DMS 273 (cell line): Measurements from ENCODE around the gene HPS4.

ENCODE experiments used
- DNase-seq: peaks from one replicate; lab custom pipeline; 2025; ENCODE audit not compliant: unreplicated experiment; lab: John Stamatoyannopoulos, UW

Gene HPS4

DNA sequence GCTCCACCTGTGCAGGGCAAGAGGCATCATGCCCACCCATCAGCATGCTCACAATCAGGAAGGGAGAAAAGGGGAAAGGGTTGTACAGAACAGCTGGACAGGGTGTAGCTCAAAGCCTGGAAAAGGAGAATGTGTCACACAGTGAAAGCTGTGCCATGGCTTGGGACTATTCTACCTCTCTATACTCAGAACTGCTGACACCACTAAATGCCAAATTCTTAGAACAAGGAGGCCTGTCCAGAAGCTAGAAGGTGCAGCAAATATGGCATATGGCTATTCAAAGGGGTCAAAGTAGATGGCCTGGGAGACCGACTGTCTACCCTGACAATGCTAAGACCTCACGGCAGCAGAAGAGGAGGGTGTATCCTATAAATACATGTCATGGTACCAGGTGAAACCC, 12.8 kb downstream of the HPS4 start:
- no peak for DNase-seq

DNA sequence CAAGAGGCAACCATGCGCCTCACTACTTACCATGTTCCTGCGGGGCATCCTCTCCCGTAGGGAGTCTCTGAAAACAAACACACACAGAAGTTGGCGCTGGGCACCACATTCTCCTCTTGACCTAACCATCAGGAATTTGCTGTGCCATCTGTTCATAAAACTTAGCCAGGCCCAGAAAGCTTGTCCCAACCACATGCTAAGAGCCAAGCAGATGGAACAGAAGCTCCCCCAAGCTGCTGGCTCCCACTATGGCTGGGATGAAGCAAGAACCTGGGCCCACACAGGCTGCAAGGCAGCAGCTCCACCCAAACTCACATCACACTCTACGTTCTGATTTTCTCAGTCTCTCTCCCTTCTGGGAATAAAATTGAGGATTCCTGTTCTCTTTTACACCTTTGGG, 17.4 kb downstream of the HPS4 start:
- DNase-seq, result peak; percentile 96

DNA sequence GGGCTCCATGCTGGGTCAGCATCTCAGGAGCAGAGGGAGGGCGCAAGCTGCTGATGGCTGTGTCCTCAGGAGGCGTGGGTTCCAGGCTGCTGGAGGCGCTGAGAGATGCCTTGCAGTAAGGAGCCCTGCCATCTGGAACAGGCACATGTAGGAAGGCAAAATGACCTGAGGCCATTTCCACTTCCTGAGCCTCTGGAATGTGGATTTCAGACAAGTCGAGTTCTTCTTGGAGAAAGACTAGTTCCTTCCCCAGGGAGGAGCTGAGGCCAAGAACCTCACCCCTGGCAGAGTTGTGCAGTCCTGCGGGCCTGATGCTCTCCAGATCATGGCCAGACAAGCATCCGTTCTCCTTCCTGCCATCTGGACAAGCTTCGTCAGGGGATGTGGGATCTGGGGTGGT, 19.3 kb downstream of the HPS4 start:
- peak; percentile 33 for DNase-seq

DNA sequence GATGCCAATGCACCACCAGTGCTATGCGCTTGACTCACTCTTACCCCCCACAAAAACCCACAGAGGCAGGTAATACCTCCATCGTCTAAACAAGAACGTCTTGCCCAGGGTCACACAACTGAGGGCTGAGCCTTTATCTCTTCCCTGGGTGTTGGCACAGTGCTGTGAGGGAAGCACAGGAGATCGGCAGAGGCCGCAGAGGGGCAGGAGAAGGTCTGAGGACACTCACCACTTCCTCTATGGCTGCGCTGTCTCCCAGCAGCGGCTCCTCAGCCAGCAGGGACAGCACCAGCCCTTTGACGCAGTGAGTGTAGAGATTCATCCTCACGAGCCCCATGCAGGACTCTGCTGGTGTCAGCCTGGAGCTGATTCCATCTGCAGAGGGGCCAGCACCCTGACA, 19.9 kb downstream of the HPS4 start:
- DNase-seq, result no peak

DNA sequence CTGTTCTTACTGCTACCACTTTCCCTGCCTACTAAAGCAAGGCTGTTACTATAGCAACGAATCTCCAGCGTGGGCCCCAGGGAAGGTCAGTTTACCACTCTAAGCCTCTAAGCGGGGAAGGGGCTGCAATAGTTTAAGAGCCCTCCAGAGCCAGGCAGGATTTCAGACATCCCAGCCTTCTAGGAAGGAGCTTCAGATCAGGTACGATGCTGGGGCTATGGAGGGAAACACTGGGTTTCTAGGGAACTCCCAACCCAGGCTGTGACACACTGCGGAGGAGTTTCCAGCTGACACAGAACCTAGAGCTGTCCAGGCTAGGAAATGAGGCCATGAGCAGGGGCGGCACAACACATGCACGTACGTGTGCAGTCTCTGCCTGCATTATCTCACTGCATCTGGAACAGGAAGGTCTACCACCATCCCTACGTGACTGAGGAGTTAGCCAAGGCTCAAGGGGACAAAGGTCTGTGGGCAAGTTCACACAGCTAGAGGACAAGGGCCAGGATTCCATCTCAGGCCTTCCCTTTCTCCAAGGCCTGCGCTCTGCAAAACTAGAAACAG, 20.4 kb downstream of the HPS4 start:
- DNase-seq, result peak; percentile 12

DNA sequence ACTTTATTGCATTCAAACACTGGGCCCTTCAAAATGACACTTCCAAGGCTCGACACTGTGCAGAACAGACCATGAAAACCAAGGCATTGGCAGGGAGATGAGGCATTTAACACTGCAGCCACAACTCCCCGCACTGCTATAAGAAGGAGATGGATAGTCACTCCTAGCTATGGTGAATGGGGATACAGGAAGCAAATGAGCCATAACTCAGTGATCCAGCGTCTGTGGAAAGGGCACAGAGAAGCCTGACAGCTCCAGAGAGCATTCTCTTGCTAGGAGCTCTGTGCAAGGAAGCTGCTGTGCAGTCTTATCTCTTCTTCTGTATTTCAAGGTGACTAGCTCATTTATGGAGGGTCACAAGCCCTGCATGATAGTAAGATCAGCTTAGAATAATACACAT, 20.9 kb downstream of the HPS4 start:
- DNase-seq, result no peak

DNA sequence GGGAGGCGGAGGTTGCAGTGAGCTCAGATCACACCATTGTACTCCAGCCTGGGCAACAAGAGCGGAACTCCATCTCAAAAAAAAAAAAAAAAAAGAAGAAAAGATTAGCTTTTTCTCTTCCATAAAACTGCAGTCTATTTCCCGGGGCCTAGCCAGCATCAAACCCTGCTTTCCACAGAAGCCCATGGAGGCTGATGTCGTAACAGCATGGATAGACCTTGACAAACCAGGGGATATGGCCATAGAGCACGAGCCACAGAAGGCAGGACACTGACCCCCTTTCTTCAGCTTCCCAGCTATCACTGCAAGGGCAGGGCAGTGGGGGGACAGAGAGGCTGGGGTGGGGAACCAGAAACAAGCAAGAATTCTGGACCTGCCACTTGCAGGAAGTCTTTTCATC, 21.5 kb downstream of the HPS4 start:
- no peak for DNase-seq

DNA sequence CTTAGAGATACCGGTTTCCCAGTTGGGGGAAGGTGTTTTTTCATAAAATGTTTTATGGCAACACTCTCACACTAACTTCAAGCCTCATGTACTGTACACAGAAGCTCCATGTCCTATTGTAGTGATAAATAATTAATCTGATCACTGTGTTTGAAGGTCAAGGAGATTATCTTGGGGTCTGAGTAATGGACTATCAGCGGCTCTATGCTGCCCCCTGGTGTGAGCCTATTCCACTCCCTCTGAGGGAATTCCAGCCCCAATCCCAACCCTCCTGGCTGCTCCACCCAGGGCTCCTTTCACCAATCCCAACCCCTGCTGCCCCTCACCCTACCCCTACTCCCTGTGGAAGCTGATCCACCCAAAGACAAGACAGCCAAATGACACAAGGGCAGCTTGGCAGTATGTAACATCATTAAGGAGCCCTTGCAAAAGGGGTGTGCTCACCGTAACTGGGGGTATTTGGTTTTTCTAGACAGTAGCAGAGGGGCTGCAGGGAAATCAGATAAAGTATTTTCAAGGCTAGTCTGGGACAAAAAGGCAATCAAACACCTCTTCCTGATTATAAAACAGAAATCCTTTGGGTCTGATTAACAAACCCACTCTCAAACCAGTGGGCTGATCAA, 22.3 kb downstream of the HPS4 start:
- peak; percentile 71 for DNase-seq

DNA sequence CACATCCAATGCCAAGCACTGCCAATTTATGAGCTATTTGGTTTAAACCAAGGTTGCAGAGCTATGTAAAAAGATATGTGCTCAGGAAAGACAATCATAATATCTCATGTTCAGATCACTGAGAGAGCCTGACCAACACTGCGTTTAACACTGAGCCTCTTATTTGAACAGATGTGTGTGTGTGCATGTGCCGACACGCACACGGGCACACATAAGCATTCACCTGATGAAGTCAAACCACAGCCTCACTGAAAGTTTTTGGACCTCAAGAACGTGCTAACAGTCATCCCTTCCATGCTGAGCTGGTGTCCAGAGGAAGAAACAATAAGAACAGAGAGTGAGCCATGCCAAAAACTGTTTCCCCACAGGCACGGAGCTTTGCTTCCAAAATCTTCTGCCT, 23.4 kb downstream of the HPS4 start:
- no peak for DNase-seq

DNA sequence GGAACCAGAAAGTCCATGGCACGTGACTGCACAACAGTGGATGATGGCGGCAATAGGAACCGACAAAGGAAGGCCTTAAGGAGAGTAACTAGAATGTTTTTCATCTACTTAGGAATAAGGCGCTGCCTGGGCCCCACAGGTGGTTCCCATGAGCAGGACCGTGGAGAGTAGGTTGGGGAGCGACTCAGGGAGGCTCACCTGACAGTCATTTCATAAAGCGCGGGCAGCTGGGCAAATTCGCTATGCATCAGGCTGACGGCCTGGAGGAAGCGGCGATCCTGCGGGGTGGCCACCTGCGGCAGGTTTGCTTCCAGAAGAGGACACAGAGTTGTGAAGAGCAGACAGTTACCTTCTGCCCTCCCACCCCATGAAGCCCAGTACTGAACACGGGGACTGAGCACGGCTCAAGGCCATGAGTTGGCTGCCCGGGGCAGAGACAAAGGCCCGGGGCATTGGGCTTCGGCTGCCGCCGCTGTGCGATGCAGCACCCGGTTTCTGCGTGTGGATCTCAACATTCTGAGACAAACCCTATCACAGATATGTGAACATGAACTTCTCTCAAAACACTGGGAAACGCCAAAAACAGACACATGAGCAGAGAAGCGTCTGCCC, 25.8 kb downstream of the HPS4 start:
- DNase-seq, result no peak

DNA sequence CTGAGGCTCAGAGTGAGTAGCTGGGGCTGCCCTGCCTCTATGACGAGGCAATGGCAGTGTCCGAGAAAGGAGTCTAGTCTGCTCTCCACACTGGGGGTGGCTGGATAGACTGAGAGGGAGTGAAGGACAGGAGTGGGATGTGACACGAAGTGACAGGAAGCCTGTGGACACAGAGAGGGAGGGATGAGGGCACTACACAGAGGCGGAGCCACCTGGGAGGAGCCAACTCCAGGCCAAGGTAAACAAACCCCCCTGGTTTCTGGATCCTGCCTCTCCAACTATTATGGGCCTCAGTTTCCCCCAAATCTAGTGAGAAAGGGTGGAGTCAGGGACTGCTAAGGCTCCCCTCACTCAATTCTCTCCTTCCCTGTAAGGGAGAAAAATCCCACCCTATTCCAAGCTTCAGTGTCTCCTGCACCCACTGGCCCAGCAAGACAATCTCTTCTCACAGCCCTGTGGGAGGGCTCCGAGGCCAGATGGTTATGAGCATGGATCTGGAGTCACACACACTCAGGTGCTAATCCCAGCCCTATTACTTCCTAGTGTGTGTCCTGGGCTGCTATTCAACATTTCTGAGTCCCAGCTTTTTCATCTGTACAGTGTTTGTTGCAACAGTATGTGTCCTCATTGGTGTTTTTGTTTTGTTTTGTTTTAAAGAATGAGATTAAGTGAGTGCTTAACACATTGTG, 29.6 kb downstream of the HPS4 start:
- DNase-seq, result peak; percentile 27

DNA sequence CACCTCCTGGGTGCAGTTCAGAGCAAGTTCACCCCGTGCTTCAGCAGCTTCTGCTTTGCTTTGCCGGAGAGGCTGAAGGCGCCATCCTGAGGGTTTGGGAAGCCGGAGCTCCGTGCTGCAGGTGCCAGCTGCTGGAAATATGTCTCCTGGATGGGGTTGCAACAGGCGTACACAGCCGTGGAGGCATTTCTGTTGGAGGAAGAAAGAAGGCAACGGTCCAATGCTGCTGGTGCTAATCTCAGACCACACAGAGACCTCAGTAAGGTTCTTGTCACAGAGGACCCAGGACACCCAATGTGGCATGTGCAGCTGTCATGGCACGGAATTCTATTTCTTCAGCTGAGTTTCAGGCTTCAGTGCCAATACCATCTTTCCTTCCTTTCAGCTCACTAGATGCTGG, 30.4 kb downstream of the HPS4 start:
- DNase-seq, result no peak

DNA sequence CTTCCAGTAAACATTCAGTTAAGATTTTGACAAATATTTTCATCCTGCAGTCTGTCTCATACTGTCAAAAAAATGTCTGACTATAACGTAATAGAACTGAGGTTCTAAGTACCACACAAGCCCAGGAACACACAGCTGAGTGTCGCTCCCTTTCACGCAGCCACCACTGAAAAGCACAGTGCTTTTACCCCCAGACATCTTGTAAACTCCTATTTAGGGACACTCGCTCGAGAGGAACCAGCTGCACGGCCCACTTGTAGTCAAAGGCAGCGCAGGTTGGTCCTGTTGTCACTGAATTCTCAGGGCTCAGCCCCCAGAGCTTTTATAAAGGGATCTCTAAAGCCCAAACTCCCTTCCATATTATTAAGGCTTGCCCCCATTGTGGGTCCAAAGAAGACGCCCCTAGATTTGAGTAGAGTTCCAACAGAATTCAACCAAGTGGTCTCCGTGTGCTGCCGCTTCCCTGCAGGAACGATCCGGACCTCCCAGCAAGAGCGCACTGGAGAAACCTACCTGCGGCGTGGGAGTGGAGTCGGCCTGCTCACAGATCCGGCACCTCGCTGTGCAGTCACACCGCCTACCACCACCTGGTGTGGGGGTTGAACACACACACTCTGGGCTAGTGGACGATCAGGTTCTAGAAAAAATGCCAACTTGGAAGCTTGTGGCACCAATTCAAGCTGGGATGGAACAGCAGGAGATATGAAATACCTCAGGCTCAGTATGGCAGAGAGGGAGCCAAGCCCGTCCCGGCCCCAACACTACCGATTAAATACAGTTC, 31.2 kb downstream of the HPS4 start:
- no peak for DNase-seq

DNA sequence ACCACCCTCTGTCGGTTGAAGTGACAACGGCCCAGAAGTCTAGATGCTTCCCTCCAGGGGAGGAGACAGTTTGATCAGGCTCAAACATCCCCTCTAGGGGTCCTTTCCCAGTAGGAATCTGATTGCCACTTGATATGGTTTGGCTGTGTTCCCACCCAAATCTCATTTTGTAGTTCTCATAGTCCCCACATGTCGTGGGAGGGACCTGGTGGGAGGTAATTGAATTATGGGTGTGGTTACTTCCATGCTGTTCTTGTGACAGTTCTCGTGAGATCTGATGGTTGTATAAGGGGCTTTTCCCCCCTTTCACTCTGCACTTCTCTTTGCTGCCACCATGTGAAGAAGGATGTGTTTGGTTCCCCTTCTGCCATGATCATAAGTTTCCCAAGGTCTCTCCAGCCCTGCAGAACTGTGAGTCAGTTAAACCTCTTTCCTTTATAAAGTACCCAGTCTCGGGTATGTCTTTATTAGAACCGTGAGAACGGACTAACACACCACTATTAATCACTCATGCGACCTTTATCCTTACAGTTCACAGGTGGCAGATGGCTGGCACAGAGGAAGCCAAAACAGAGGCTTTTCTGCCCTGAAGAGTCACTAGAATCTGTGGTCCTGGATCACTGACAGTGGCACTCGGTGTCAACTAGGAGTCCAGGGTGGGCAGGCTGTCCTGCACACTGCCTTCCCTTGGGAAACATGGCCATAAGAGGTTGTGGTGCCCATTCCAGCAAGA, 33.0 kb downstream of the HPS4 start:
- peak; percentile 47 for DNase-seq

DNA sequence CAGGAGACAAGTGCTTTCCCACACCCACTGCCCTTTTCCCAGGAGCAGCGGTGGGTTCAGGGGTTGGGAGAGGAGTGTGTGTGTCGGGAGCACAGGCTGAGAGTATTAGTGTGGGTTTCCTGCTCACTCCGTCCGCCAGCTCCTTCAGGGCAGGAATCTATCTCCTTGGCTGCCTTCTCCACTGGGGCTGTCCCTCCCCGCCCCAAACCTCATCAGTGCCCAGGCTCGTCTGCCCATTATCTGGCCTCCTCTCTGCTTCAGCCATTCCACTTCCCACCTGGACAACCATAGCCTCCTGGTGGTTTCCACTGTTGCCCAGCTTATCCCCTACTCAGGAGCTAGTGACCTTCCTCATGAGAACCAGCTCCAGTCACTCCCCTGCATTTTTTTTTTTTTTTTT, 34.6 kb downstream of the HPS4 start:
- peak; percentile 23 for DNase-seq

DNA sequence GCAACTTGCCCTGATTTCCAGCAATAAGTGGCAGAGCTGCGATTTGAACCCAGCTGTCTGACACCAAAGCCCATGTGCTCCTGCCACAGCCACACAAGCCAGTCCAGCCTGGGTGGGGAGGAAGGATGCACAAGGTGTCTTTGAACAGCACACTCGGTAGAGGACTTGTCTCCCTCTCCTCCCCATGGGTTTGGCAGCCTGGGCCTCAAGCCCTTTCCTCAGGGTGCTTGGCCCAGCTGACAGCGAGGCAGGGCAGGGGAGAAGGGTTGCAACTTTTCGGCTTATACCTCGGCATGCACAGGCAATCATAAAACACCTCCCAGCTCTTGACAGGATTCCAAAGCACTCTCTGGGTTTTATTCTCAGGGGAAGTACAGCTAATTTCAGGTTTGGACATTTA, 35.2 kb downstream of the HPS4 start:
- DNase-seq, result peak; percentile 26

DNA sequence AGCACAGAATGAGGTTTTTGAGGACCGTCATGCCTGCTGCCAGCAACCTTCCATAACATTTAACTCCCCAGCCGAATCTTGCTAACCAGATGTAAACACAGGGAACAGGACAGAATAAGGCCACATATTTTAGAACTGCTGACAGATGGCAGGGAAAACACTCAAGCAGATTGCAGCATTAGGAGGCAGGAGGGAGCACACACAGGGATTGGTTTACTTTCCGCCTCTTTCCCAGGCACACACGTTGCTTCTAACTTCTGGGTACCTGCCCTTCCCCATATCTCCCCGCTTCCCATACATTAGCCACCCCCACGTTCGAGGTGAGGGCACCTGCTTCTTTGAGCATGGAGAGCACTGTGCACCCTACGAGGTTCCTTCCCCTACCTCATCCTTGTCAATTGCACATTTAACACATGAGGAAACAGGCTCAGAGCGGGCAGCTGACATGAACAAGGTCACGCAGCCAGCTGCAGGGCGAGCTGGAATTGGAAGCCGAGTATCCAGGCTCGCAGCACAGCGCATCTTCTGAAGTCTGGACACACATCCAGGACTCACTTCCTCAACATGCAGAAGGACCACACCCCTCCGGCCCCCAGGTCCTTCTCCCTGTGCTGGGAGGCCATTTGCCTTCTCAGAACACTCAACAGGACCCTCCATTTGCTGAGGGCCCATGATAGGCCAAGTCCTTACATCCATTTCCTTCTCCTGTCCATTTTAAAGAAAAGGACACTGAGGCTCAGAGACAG, 35.8 kb downstream of the HPS4 start:
- peak; percentile 91 for DNase-seq

DNA sequence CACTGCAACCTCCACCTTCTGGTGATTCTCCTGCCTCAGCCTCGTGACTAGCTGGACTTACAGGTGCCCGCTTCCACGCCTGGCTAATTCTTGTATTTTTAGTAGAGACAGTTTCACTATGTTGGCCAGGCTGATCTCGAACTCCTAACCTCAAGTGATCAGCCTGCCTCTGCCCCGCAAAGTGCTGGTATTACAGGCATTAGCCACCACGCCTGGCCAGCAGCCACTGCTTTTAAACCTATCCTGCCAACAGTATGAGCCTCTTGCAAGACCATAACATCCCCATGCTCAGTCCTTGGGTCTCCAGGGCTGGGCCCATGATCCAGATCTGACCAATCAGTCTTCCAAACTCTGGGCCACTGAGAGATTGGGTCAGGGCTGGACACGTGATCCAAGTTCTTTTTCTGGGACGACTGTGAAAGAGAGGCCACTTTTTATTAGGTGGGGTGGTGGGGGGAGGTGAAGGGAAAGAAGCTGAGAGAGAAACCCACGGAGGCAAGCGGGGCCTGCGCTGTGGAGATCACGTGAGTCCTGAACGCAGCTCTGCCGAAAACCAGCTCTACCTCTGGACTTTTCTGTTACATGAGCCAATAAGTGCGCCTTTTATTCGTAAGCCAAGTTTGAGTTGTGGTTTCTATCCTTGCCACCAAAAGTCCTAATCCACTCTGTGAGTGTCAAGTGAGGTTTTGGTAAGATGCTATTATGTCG, 36.6 kb downstream of the HPS4 start:
- peak; percentile 65 for DNase-seq

DNA sequence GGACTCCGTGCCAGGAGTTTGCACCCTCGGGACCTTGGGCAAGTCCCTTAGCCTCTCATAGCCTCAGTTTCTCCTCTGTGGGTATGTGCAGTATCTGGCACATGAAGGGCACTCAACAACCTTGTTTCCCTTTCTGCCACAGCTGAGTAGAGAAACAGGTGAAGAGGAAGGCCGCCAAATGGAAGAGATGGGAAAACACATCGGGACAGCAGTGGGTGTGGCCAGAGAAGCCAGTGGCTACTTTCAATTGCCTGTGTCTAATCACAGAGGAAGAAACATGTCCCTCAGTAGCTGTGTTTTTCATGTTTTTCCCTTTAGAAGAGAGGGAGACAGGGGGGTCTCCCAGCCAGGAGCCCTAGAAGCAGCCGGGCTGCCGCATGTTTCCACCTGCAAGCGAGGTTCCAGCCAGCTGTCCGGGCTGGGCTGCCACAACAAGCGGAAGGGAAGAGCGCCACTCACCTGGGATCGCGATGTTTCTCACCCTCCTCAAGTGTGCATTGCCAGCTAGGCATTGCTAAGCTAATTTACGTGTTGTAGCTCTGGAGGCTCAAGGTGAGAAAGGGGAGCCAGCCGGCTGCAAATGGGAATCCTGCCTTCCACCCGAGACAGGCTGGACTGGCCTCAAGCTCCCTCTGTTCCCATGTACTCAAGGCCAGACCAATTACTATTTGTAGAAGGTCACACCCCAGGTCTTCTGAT, 37.9 kb downstream of the HPS4 start:
- DNase-seq, result no peak
